HepG2 (cell line): ENCODE data around the gene SMG7. TPM values are rescaled to one million over a fixed set of nuclear protein-coding genes. Genes with fewer than 3 reads are reported as not detected.

Experiments
- ATAC-seq: fragments of 200-7000 bp; cut with Tn5 transposase; 3 replicates; pipeline ENCODE4 v1.9.1; 2020; ENCODE audit warnings: mild to moderate bottlenecking, moderate library complexity
- BruUV-seq: library from RNA; stranded (reverse); fragments of 400-500 nt; replicated peaks from 2 replicates; lab custom pipeline; 2021; lab: Mats Ljungman, UMichigan
- CTCF ChIA-PET: fragments of 300-600 bp; formaldehyde crosslinking; extraction: SDS; loops from one replicate; lab custom pipeline; 2021; ENCODE audit warnings: low total read pairs, inconsistent platforms, low intra/inter-chr PET ratio; lab: Yijun Ruan, JAX
- POLR2A ChIA-PET: fragments of 350-600 bp; sonication (Branson Sonifier 250); formaldehyde crosslinking; loops from one replicate; lab custom pipeline; 2020; ENCODE audit warnings: antibody characterized with exemption, inconsistent platforms; lab: Yijun Ruan, JAX
- DNase-seq: peaks from one replicate; pipeline ENCODE4 v3.0.0-alpha.2; 2015; ENCODE audit warnings: low spot score
- FAIRE-seq: peaks from 3 replicates; lab custom pipeline; 2011; peaks lifted over from hg19 to GRCh38; lab: Jason Lieb, UNC
- H2AFZ ChIP-seq: one replicate; pipeline ENCODE4 v1.6.1; 2011; ENCODE audit warnings: low read length, inconsistent platforms
- H3K27ac ChIP-seq: fragments of 300-600 bp; 3 replicates; pipeline ENCODE4 v1.8.0; 2011; ENCODE audit warnings: mixed run types, mild to moderate bottlenecking, mixed read lengths, low read length, inconsistent platforms; ENCODE audit not compliant: insufficient read depth; ENCODE audit errors: extremely low read length
- H3K27me3 ChIP-seq, 2 experiments: fragments of 200-600 bp in 1 of 2; 2 replicates in 1 of 2; 3 replicates in 1 of 2; pipeline versions ENCODE4 v1.6.0 to v1.8.0; 2011; ENCODE audit warnings: low read length in 2 of 2, mild to moderate bottlenecking in 2 of 2, moderate library complexity in 2 of 2, inconsistent platforms in 1 of 2; ENCODE audit not compliant: insufficient read depth in 2 of 2, control insufficient read depth in 1 of 2
- H3K36me3 ChIP-seq, 2 experiments: fragments of 200-600 bp in 1 of 2; replicated peaks in 1 of 2; 2 replicates in 1 of 2; 3 replicates in 1 of 2; pipeline versions ENCODE4 v1.5.1 to v1.8.0; 2011; ENCODE audit warnings: low read length in 2 of 2, inconsistent platforms in 1 of 2; ENCODE audit not compliant: insufficient read depth in 2 of 2, control insufficient read depth in 1 of 2
- H3K4me1 ChIP-seq: 2 replicates; pipeline ENCODE4 v1.5.1; 2012; ENCODE audit warnings: low read length, inconsistent platforms; ENCODE audit not compliant: insufficient read depth
- H3K4me2 ChIP-seq: 2 replicates; pipeline ENCODE4 v1.6.0; 2011; ENCODE audit warnings: low read depth, low read length, inconsistent platforms
- H3K4me3 ChIP-seq, 3 experiments: fragments of 200-600 bp in 1 of 3; sonication (generic), shearing (Covaris generic) in 1 of 3; replicated peaks in 1 of 3; 2 replicates each; pipeline ENCODE4 v1.5.1; 2011 to 2016; ENCODE audit warnings: low read length in 3 of 3, inconsistent platforms in 2 of 3, low read depth in 2 of 3, mild to moderate bottlenecking in 2 of 3, control low read depth in 1 of 3, mixed read lengths in 1 of 3; ENCODE audit not compliant: insufficient read depth in 1 of 3
- H3K79me2 ChIP-seq: one replicate; pipeline ENCODE4 v1.6.1; 2011; ENCODE audit warnings: low read length, inconsistent platforms; ENCODE audit not compliant: insufficient read depth
- H3K9ac ChIP-seq: 2 replicates; pipeline ENCODE4 v1.6.0; 2011; ENCODE audit warnings: mild to moderate bottlenecking, low read depth, low read length, inconsistent platforms; ENCODE audit not compliant: insufficient read depth
- H3K9me3 ChIP-seq: 2 replicates; pipeline ENCODE4 v1.5.1; 2012; ENCODE audit warnings: mild to moderate bottlenecking, low read length
- H4K20me1 ChIP-seq: 2 replicates; pipeline ENCODE4 v1.6.0; 2011; ENCODE audit warnings: inconsistent platforms, mild to moderate bottlenecking, low read length, moderate library complexity; ENCODE audit not compliant: insufficient read depth
- ESRRA ChIP-seq: sonication (generic); formaldehyde crosslinking; IDR thresholded peaks from 2 replicates; pipeline ENCODE4 v1.5.1; 2020; ENCODE audit warnings: mild to moderate bottlenecking, low read depth, missing genetic modification reagents
- KDM3A ChIP-seq: IDR thresholded peaks from 2 replicates; pipeline ENCODE4 v1.6.1; 2018; ENCODE audit warnings: low read depth, missing compliant biosample characterization
- PHF5A ChIP-seq: IDR thresholded peaks from one replicate; pipeline ENCODE4 v1.6.1; 2018; ENCODE audit warnings: low read depth, missing genetic modification reagents; ENCODE audit not compliant: unreplicated experiment
- SRSF1 ChIP-seq: fragments of 200-400 bp; formaldehyde crosslinking; optimal IDR thresholded peaks from 2 replicates; pipeline ENCODE3; 2017; ENCODE audit warnings: mild to moderate bottlenecking, low read depth, low read length, moderate library complexity
- TRIM24 ChIP-seq: sonication (generic); formaldehyde crosslinking; IDR thresholded peaks from 2 replicates; pipeline ENCODE4 v1.8.0; 2022; ENCODE audit warnings: mild to moderate bottlenecking, missing genetic modification reagents
- XBP1 ChIP-seq: sonication (generic); formaldehyde crosslinking; IDR thresholded peaks from 2 replicates; pipeline ENCODE4 v1.5.0; 2020; ENCODE audit warnings: missing genetic modification reagents
- ZNF280D ChIP-seq: sonication (generic); formaldehyde crosslinking; IDR thresholded peaks from 2 replicates; pipeline ENCODE4 v1.5.1; 2020; ENCODE audit warnings: mild to moderate bottlenecking, missing genetic modification reagents
- ZNF335 ChIP-seq: sonication (generic); formaldehyde crosslinking; IDR thresholded peaks from 2 replicates; pipeline ENCODE4 v1.4.0; 2020; ENCODE audit warnings: missing genetic modification reagents
- ZNF839 ChIP-seq: sonication (generic); formaldehyde crosslinking; IDR thresholded peaks from 2 replicates; pipeline ENCODE4 v1.4.0; 2020; ENCODE audit warnings: missing genetic modification reagents, mild to moderate bottlenecking, borderline replicate concordance
- WGBS: methylation state at CpG from one replicate; pipeline ENCODE4 v1.1.6; 2017; ENCODE audit warnings: low lambda C conversion rate; 5-methylcytosine and 5-hydroxymethylcytosine counted together
- in situ Hi-C: cut with HindIII; loops from 2 replicates; pipeline ENCODE4 v1.10.0; 2017; ENCODE audit warnings: low pct_unique_long_range_greater_than_20kb; ENCODE audit not compliant: extremely low pct_ligation_motif_present
- intact Hi-C: fragments of 100-400 bp; cut with micrococcal nuclease; formaldehyde crosslinking; loops from one replicate; pipeline ENCODE4 v1.10.0; 2022; ENCODE audit not compliant: unreplicated experiment
- polyA plus RNA-seq, 8 experiments: library from polyadenylated mRNA; depleted of rRNA in 3 of 8; stranded (reverse) in 7 of 8; unstranded in 1 of 8; fragments of >200 nt; fragmentation: Illumina TruSeq in 4 of 8; extraction: Trizol in 4 of 8; gene quantifications; 2 replicates each; pipeline versions ENCODE4 v1.2.1 to v1.2.3, GENCODE V29; 2011 to 2016; ENCODE audit warnings: low read depth in 4 of 8, missing spikeins in 1 of 8, mixed read lengths in 1 of 8; ENCODE audit not compliant: insufficient read depth in 1 of 8
- total RNA-seq, 5 experiments: library from RNA; depleted of rRNA; stranded (reverse); fragments of >200 nt; fragmentation: Illumina TruSeq; extraction: Trizol; gene quantifications; 2 replicates each; pipeline ENCODE4 v1.2.3, GENCODE V29; 2016; ENCODE audit warnings: low read depth in 1 of 5

The SMG7 gene
- total and polyA plus RNA-seq, 2 of the 13 experiments (the other 11 are each of a cell fraction or from before 2014, with no cell fraction given) = 14.9 to 27.9 TPM

- Histone ChIP-seq H3K27ac (no peak overlapping the region), H3K4me2 (no peak overlapping the region), H3K4me1 (peaks cover 5% of the 10 kb centered on the region; the same call in 1 of the 2 replicates), H3K27me3 (peaks cover 0 to 2% of the 10 kb centered on the region in 2 experiments; a peak in 2 of 5 replicates), H3K9me3 (no peaks in the 10 kb centered on the region), H2AFZ (no peak overlapping the region), H3K36me3 (no peaks in the 10 kb centered on the region), H3K9ac (no peak overlapping the region), H3K4me3 (no peak overlapping the region), H4K20me1 (no peaks in the 10 kb centered on the region), H3K79me2 (no peaks in the 10 kb centered on the region)
- ATAC-seq (peak; percentile 29; the same call in 2 of the 3 replicates), FAIRE-seq (no peak), DNase-seq (no peak)
- no CpG with 5 or more reads among the region's 2 CpGs for WGBS
- POLR2A ChIA-PET = no interaction called here
- intact Hi-C loops = no loop called here
- CTCF ChIA-PET = no interaction called here
- in situ Hi-C loops = no loop called here
- BruUV-seq = no TSS peak
- TF ChIP-seq PHF5A (CRISPR knock-in tag) (no peak), TRIM24 (CRISPR knock-in tag) (no peak), ZNF335 (CRISPR knock-in tag) (no peak), ZNF280D (no peak), ESRRA (CRISPR knock-in tag) (no peak), KDM3A (CRISPR knock-in tag) (no peak), XBP1 (no peak), SRSF1 (no peak), ZNF839 (CRISPR knock-in tag) (no peak)
Measured at GRCh38 chr1:183578856-183579255, 106.6 kb downstream of the SMG7 start.
